ENCODE results near the gene SERINC4.

- TF ChIP-seq EZH2phosphoT487 (IDR thresholded peaks at IDR 0.05; ENCODE audit: insufficient read depth, low read depth), result no peak
- TF ChIP-seq EZH2 (IDR thresholded peaks at IDR 0.05; ENCODE audit: insufficient read depth, poor library complexity, severe bottlenecking), result no peak
Measured at GRCh38 chr15:43800286-43801141, 494 bp upstream of the SERINC4 start, which contains the start of gene HYPK.

Measured in GM23248 (cell line).